Erythroblast (primary cell): Measurements from ENCODE around the gene RBPJL.

ENCODE experiments used
- GATA1 ChIP-seq: IDR thresholded peaks from 2 replicates; pipeline ENCODE4 v1.6.1; 2011; ENCODE audit warnings: low read depth, mild to moderate bottlenecking, control low read depth, low read length, moderate library complexity
- POLR2A ChIP-seq: IDR thresholded peaks from 2 replicates; pipeline ENCODE4 v1.6.1; 2011; ENCODE audit warnings: mild to moderate bottlenecking, low read length

DNA sequence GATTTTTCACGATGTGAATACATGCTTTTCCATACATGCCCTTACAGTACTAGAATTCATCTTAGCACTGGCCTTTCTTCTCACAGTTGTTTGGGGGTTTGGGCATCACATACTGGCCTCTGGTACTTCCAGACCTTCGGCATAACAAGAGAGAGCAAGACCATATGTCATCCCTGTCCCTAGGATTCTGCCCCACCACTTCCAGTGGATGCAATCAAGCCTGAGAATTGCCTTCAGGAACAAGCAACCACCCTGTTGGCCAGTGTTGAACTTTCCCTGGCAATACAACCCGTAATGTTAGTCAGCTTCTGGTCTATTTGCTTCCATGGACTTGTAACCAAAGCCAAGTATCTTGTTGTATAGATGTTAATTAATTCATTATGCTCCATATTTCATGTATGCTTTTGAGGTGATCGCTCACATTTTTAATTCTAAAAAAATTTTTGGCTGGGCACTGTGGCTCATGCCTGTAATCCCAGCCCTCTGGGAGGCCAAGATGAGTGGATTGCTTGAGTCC is 36.8 kb upstream of the RBPJL start:
- TF ChIP-seq POLR2A (no peak), GATA1 (no peak)
